GM10248 (cell line): ENCODE results near the gene CRYBA1.
A peak's percentile ranks its signal among the peaks of the same experiment; 100 is the strongest.

Experiments
- CTCF ChIA-PET: fragments of 300-600 bp; sonication (Branson Sonifier 250); formaldehyde crosslinking; extraction: SDS; loops from one replicate; lab custom pipeline; 2021; ENCODE audit warnings: antibody characterized with exemption; lab: Yijun Ruan, JAX
- POLR2A ChIA-PET: fragments of 350-650 bp; sonication (Branson Sonifier 250); formaldehyde crosslinking; extraction: SDS; loops from one replicate; lab custom pipeline; 2020; ENCODE audit warnings: antibody characterized with exemption; lab: Yijun Ruan, JAX
- DNase-seq: peaks from one replicate; pipeline ENCODE4 v3.0.0; 2012; ENCODE audit errors: extremely low spot score
- CTCF ChIP-seq: IDR thresholded peaks from 2 replicates; pipeline ENCODE4 v1.5.1; 2012; ENCODE audit warnings: mild to moderate bottlenecking, low read depth; ENCODE audit errors: extremely low read depth, missing control alignments, control extremely low read depth

CRYBA1 gene

DNA sequence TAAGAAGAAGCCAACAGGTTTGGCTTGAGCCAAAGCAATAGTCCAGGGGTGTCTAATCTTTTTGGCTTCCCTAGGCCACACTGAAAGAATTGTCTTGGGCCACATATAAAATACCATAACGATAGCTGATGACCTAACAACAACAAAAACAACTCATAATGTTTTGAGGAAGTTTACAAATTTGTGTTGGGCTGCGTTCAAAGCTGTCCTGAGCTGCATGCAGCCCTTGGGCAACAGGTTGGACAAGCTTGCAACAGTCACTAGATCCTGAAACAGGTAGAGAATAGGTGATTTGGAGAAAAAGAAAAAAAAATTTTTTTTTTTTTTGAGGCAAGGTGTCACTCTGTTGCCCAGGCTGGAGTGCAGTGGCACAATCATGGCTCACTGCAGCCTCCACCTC is 4.5 kb downstream of the CRYBA1 start:
- POLR2A ChIA-PET = no interaction called here
- no peak for DNase-seq
- CTCF ChIA-PET = interaction anchor here (0.9 to 4.6 kb wide), 13 partner anchors 8 to 132 kb away, joined by 3 to 22 read pairs (median 6); partner anchors contain the start of gene MYO18A
- TF ChIP-seq CTCF = no peak

GRCh38 chr17:29252101-29252791 is 5.6 kb downstream of the CRYBA1 start:
- CTCF ChIA-PET = interaction anchor here (0.6 to 4.6 kb wide), 8 partner anchors 9 to 130 kb away, joined by 3 to 22 read pairs (median 6); no protein-coding TSS in a partner anchor
- POLR2A ChIA-PET = interaction anchor here (0.6 kb wide), 1 partner anchor 25 kb away, joined by 3 read pairs; no protein-coding TSS in a partner anchor
- DNase-seq = no peak
- peak; percentile 13 for TF ChIP-seq CTCF

DNA sequence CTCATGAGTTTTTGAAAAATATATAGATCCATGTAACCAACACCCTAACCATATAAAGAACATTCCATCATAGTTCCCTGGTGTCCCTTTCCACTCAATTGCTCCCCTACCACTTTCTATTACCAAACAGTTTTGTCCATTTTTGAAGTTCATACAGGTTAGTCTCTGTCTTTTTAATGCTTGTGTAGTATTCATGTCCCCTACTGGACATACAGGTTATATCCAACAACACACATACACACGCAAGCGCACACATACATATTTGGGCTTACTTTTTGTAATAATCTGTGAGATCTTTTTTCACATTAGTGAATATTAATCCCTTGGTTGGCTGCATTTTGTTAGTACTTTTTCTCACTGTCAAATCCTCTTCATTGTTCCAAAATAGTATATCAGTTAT is 6.4 kb downstream of the CRYBA1 start:
- ChIA-PET CTCF (no interaction called here), POLR2A (no interaction called here)
- DNase-seq = no peak
- TF ChIP-seq CTCF = no peak

- ChIA-PET POLR2A (no interaction called here), CTCF (interaction anchor here (0.7 to 4.3 kb wide), 5 partner anchors 14 to 281 kb away, joined by 3 to 25 read pairs (median 4); no protein-coding TSS in a partner anchor)
- TF ChIP-seq CTCF = no peak
- DNase-seq = no peak
Measured at GRCh38 chr17:29255926-29256522, 9.4 kb downstream of the CRYBA1 start.

GRCh38 chr17:29256735-29257466 is 10.2 kb downstream of the CRYBA1 start:
- no peak for DNase-seq
- POLR2A ChIA-PET = interaction anchor here (0.5 to 0.7 kb wide), 2 partner anchors 24 to 131 kb away, joined by 3 read pairs; no protein-coding TSS in a partner anchor
- no peak for TF ChIP-seq CTCF
- CTCF ChIA-PET = interaction anchor here (0.7 to 4.3 kb wide), 7 partner anchors 15 to 280 kb away, joined by 3 to 25 read pairs (median 4); partner anchors contain the start of gene MYO18A

DNA sequence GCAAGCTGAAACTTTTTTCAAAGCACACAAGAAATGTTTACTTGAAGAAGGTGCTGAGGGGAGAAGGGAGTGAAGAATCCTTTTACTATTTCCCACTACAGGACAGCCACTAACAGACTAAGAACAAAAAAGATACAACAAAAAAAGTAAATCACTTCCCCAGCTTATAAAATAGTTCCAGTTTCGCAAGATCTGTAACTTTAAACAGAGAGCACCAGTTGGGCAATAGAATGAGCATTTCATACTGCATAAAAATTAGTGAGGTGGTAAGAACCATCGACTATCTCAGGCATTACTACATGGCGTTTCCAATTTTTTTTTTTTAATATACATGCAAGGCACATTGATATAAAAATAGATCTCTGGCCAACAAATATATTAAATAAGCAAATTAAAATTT is 11.1 kb downstream of the CRYBA1 start:
- DNase-seq = no peak
- ChIA-PET POLR2A (no interaction called here), CTCF (interaction anchor here (0.8 to 4.3 kb wide), 7 partner anchors 8 to 112 kb away, joined by 3 to 25 read pairs (median 5); partner anchors contain the start of gene MYO18A)
- no peak for TF ChIP-seq CTCF
